ENCODE data around the gene PKIB.

PKIB gene

GRCh38 chr6:122697458-122697857, 87.3 kb downstream of the PKIB start:
- DNase-seq: peak; percentile 83
- Histone ChIP-seq H3K4me2 (ENCODE audit: low read length) (no peak overlapping the region), H3K4ac (ENCODE audit: low read depth, low read length) (no peak overlapping the region), H3K23ac (ENCODE audit: low read length) (no peak overlapping the region), H3K18ac (ENCODE audit: low read length) (no peak overlapping the region), H3K9ac (ENCODE audit: low read length) (no peak overlapping the region), H3K79me1 (ENCODE audit: low read length) (no peaks in the 10 kb centered on the region), H3K79me2 (ENCODE audit: control insufficient read depth, insufficient read depth, low read length) (no peaks in the 10 kb centered on the region), H4K8ac (ENCODE audit: low read depth, low read length) (no peak overlapping the region), H2BK120ac (ENCODE audit: low read depth, low read length) (no peak overlapping the region), H3K27ac (ENCODE audit: low read depth, low read length) (no peak overlapping the region), H3K36me3 (ENCODE audit: control insufficient read depth, insufficient read depth, low read length) (no peaks in the 10 kb centered on the region), H3K4me1 (ENCODE audit: control insufficient read depth, low read depth, low read length) (no peaks in the 10 kb centered on the region), H3K4me3 (ENCODE audit: low read length) (no peak overlapping the region), H4K5ac (ENCODE audit: low read length) (no peak overlapping the region), H3K56ac (ENCODE audit: low read length) (no peak overlapping the region), H2AK5ac (ENCODE audit: low read length) (no peak overlapping the region), H2BK5ac (ENCODE audit: low read length) (no peak overlapping the region), H3K27me3 (ENCODE audit: insufficient read depth, low read length, poor library complexity) (no peaks in the 10 kb centered on the region), H2BK15ac (replicated peaks; ENCODE audit: low read depth) (no peak overlapping the region)
- no CpG with 5 or more reads among the region's 1 CpG for WGBS (ENCODE audit: extremely low coverage, insufficient coverage, low lambda C conversion rate)

DNA sequence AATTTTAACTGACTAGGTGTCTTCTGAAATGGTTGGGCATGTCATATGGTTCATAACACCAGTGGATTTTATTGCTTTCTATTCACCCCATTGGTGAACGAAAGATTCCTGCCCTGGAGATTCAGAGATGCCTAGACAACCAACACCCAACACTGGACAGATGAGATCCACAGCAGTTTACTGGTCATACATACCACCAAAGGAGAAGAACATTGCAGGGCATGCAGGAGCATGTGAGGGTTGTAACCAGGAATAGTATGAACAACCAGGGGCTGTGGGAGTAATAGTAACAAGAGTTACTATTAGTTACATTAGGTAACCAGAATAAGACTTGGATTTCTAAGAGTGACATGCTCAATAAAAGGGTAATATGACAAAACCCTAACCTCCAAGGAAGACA, 91.5 kb downstream of the PKIB start:
- Histone ChIP-seq H3K56ac (ENCODE audit: low read length) (no peak overlapping the region), H4K8ac (ENCODE audit: low read depth, low read length) (no peak overlapping the region), H4K5ac (ENCODE audit: low read length) (no peak overlapping the region), H3K4me3 (ENCODE audit: low read length) (no peak overlapping the region), H3K79me2 (ENCODE audit: control insufficient read depth, insufficient read depth, low read length) (no peaks in the 10 kb centered on the region), H3K4me2 (ENCODE audit: low read length) (no peak overlapping the region), H3K9ac (ENCODE audit: low read length) (no peak overlapping the region), H3K4ac (ENCODE audit: low read depth, low read length) (no peak overlapping the region), H3K23ac (ENCODE audit: low read length) (no peak overlapping the region), H3K79me1 (ENCODE audit: low read length) (no peaks in the 10 kb centered on the region), H3K27ac (ENCODE audit: low read depth, low read length) (no peak overlapping the region), H2BK5ac (ENCODE audit: low read length) (no peak overlapping the region), H3K4me1 (ENCODE audit: control insufficient read depth, low read depth, low read length) (no peaks in the 10 kb centered on the region), H2BK15ac (replicated peaks; ENCODE audit: low read depth) (no peak overlapping the region), H3K27me3 (ENCODE audit: insufficient read depth, low read length, poor library complexity) (no peaks in the 10 kb centered on the region), H2BK120ac (ENCODE audit: low read depth, low read length) (no peak overlapping the region), H3K36me3 (ENCODE audit: control insufficient read depth, insufficient read depth, low read length) (no peaks in the 10 kb centered on the region), H2AK5ac (ENCODE audit: low read length) (no peak overlapping the region), H3K18ac (ENCODE audit: low read length) (no peak overlapping the region)
- WGBS (ENCODE audit: extremely low coverage, insufficient coverage, low lambda C conversion rate): no CpG with 5 or more reads among the region's 1 CpG
- DNase-seq: no peak

DNA sequence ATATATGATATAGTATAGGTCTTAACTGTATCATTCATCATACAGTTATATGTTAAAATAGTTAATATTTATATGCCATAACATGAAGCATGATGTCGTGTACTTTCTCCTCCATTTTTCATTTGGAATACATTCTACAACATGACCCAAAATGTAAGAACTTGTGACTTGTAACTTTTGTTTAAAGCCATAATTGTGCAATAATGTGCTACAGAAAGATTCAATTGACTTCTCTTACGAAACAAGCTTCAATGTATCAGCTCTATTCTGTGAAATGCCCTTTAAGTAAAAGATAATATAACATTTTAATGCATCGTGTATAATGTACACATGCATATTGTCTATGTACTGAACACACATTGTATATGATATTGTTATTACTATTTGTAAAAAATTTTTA, 92.6 kb downstream of the PKIB start:
- no peaks in the 10 kb centered on the region for H3K4me1 ChIP-seq (ENCODE audit: control insufficient read depth, low read depth, low read length)
- no peak overlapping the region for H2AK5ac ChIP-seq (ENCODE audit: low read length)
- no peak overlapping the region for H4K5ac ChIP-seq (ENCODE audit: low read length)
- H3K36me3 ChIP-seq (ENCODE audit: control insufficient read depth, insufficient read depth, low read length): no peaks in the 10 kb centered on the region
- no peak overlapping the region for H2BK120ac ChIP-seq (ENCODE audit: low read depth, low read length)
- no peak for DNase-seq
- H3K27me3 ChIP-seq (ENCODE audit: insufficient read depth, low read length, poor library complexity): no peaks in the 10 kb centered on the region
- no peak overlapping the region for H2BK5ac ChIP-seq (ENCODE audit: low read length)
- no peak overlapping the region for H2BK15ac ChIP-seq (replicated peaks; ENCODE audit: low read depth)
- H3K4me2 ChIP-seq (ENCODE audit: low read length): no peak overlapping the region
- no peak overlapping the region for H3K9ac ChIP-seq (ENCODE audit: low read length)
- H3K56ac ChIP-seq (ENCODE audit: low read length): no peak overlapping the region
- H3K18ac ChIP-seq (ENCODE audit: low read length): no peak overlapping the region
- no peaks in the 10 kb centered on the region for H3K79me2 ChIP-seq (ENCODE audit: control insufficient read depth, insufficient read depth, low read length)
- no peak overlapping the region for H4K8ac ChIP-seq (ENCODE audit: low read depth, low read length)
- no peaks in the 10 kb centered on the region for H3K79me1 ChIP-seq (ENCODE audit: low read length)
- WGBS (ENCODE audit: extremely low coverage, insufficient coverage, low lambda C conversion rate): no CpG with 5 or more reads among the region's 3 CpGs
- no peak overlapping the region for H3K27ac ChIP-seq (ENCODE audit: low read depth, low read length)
- H3K4me3 ChIP-seq (ENCODE audit: low read length): no peak overlapping the region
- no peak overlapping the region for H3K4ac ChIP-seq (ENCODE audit: low read depth, low read length)
- H3K23ac ChIP-seq (ENCODE audit: low read length): no peak overlapping the region

DNA sequence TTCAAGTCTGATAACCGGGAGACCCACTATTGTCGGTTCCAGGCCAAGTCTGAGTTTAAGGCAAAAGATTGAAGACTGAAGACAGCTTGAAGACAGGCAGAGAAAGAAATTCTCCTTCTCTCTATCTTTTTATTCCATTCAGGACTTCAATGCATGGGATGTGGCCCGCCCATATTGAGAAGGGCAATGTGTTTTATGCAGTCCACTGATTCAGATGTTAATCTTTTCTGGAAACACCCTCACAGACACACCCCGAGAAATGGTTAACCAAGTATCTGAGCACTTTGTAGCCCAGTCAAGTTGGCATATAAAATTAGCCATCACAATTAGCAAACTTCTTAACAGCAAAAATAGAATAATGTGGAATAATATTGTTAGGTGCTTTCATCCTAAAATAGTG, 93.9 kb downstream of the PKIB start:
- H4K8ac ChIP-seq (ENCODE audit: low read depth, low read length): no peak overlapping the region
- no peak overlapping the region for H3K56ac ChIP-seq (ENCODE audit: low read length)
- H3K79me1 ChIP-seq (ENCODE audit: low read length): no peaks in the 10 kb centered on the region
- no peak overlapping the region for H3K4me3 ChIP-seq (ENCODE audit: low read length)
- H3K9ac ChIP-seq (ENCODE audit: low read length): no peak overlapping the region
- H3K4ac ChIP-seq (ENCODE audit: low read depth, low read length): no peak overlapping the region
- no peak overlapping the region for H3K27ac ChIP-seq (ENCODE audit: low read depth, low read length)
- no peak overlapping the region for H2BK120ac ChIP-seq (ENCODE audit: low read depth, low read length)
- H3K79me2 ChIP-seq (ENCODE audit: control insufficient read depth, insufficient read depth, low read length): no peaks in the 10 kb centered on the region
- H3K18ac ChIP-seq (ENCODE audit: low read length): no peak overlapping the region
- no peak overlapping the region for H3K23ac ChIP-seq (ENCODE audit: low read length)
- WGBS (ENCODE audit: extremely low coverage, insufficient coverage, low lambda C conversion rate): no CpG with 5 or more reads among the region's 4 CpGs
- H4K5ac ChIP-seq (ENCODE audit: low read length): no peak overlapping the region
- no peaks in the 10 kb centered on the region for H3K4me1 ChIP-seq (ENCODE audit: control insufficient read depth, low read depth, low read length)
- H3K27me3 ChIP-seq (ENCODE audit: insufficient read depth, low read length, poor library complexity): no peaks in the 10 kb centered on the region
- H2AK5ac ChIP-seq (ENCODE audit: low read length): no peak overlapping the region
- no peak overlapping the region for H2BK15ac ChIP-seq (replicated peaks; ENCODE audit: low read depth)
- H3K36me3 ChIP-seq (ENCODE audit: control insufficient read depth, insufficient read depth, low read length): no peaks in the 10 kb centered on the region
- no peak overlapping the region for H3K4me2 ChIP-seq (ENCODE audit: low read length)
- H2BK5ac ChIP-seq (ENCODE audit: low read length): no peak overlapping the region
- DNase-seq: no peak

DNA sequence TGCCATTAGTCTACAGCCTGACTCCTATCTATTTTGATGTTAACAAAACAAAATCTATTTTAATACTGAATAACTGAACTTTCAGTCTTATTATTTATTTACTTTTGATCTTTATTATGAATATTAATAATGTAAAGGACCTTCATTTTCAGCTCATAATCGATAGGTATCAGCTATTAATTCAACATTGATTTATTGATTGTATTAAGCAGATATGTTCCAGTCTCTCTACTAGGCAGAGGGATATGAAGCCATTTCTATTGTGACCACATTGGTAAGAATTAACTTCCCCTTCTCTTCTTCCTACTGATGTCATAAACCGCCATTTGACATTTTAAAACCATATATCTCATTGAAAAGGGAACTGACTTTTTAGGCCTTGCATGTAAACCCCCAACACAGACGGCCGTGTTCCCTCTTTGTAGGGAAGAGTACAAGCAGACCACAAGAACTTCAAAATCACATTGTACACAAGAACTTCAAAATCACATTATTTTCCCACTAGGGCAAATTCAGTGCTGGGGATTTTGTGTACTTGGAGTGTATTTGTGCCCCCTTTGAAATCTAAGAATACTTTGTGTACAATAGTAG, 99.8 kb downstream of the PKIB start:
- Histone ChIP-seq H2BK15ac (replicated peaks; ENCODE audit: low read depth) (no peak overlapping the region), H3K56ac (ENCODE audit: low read length) (no peak overlapping the region), H3K79me2 (ENCODE audit: control insufficient read depth, insufficient read depth, low read length) (no peaks in the 10 kb centered on the region), H2AK5ac (ENCODE audit: low read length) (no peak overlapping the region), H3K79me1 (ENCODE audit: low read length) (no peaks in the 10 kb centered on the region), H3K18ac (ENCODE audit: low read length) (no peak overlapping the region), H3K4me1 (ENCODE audit: control insufficient read depth, low read depth, low read length) (no peaks in the 10 kb centered on the region), H3K23ac (ENCODE audit: low read length) (no peak overlapping the region), H2BK120ac (ENCODE audit: low read depth, low read length) (no peak overlapping the region), H3K27ac (ENCODE audit: low read depth, low read length) (no peak overlapping the region), H4K5ac (ENCODE audit: low read length) (no peak overlapping the region), H3K4me2 (ENCODE audit: low read length) (no peak overlapping the region), H3K4ac (ENCODE audit: low read depth, low read length) (no peak overlapping the region), H3K9ac (ENCODE audit: low read length) (no peak overlapping the region), H4K8ac (ENCODE audit: low read depth, low read length) (no peak overlapping the region), H3K36me3 (ENCODE audit: control insufficient read depth, insufficient read depth, low read length) (no peaks in the 10 kb centered on the region), H2BK5ac (ENCODE audit: low read length) (no peak overlapping the region), H3K4me3 (ENCODE audit: low read length) (no peak overlapping the region), H3K27me3 (ENCODE audit: insufficient read depth, low read length, poor library complexity) (no peaks in the 10 kb centered on the region)
- no peak for DNase-seq
- no CpG with 5 or more reads among the region's 4 CpGs for WGBS (ENCODE audit: extremely low coverage, insufficient coverage, low lambda C conversion rate)

- Histone ChIP-seq H3K4me3 (ENCODE audit: low read length) (no peak overlapping the region), H4K5ac (ENCODE audit: low read length) (no peak overlapping the region), H3K27ac (ENCODE audit: low read depth, low read length) (no peak overlapping the region), H3K18ac (ENCODE audit: low read length) (no peak overlapping the region), H2BK15ac (replicated peaks; ENCODE audit: low read depth) (no peak overlapping the region), H2BK120ac (ENCODE audit: low read depth, low read length) (no peak overlapping the region), H3K4me1 (ENCODE audit: control insufficient read depth, low read depth, low read length) (no peaks in the 10 kb centered on the region), H3K36me3 (ENCODE audit: control insufficient read depth, insufficient read depth, low read length) (no peaks in the 10 kb centered on the region), H3K79me1 (ENCODE audit: low read length) (no peaks in the 10 kb centered on the region), H2BK5ac (ENCODE audit: low read length) (no peak overlapping the region), H3K23ac (ENCODE audit: low read length) (no peak overlapping the region), H3K56ac (ENCODE audit: low read length) (no peak overlapping the region), H3K4me2 (ENCODE audit: low read length) (no peak overlapping the region), H4K8ac (ENCODE audit: low read depth, low read length) (no peak overlapping the region), H3K27me3 (ENCODE audit: insufficient read depth, low read length, poor library complexity) (no peaks in the 10 kb centered on the region), H2AK5ac (ENCODE audit: low read length) (no peak overlapping the region), H3K79me2 (ENCODE audit: control insufficient read depth, insufficient read depth, low read length) (no peaks in the 10 kb centered on the region), H3K9ac (ENCODE audit: low read length) (no peak overlapping the region), H3K4ac (ENCODE audit: low read depth, low read length) (no peak overlapping the region)
- DNase-seq: no peak
- no CpG with 5 or more reads among the region's 3 CpGs for WGBS (ENCODE audit: extremely low coverage, insufficient coverage, low lambda C conversion rate)
Observed at GRCh38 chr6:122710908-122711635, 100.9 kb downstream of the PKIB start.

All from mesendoderm (in vitro differentiated cells).